Effector memory CD4-positive, alpha-beta T cell (primary cell): ENCODE measurements around the gene PNPLA2.

Experiments
- DNase-seq, 3 donors: peaks; one replicate each; pipeline ENCODE4 v3.0.0-alpha.2; 2020
- H3K27ac ChIP-seq: 2 replicates; pipeline ENCODE4 v1.7.0; 2013; ENCODE audit warnings: mild to moderate bottlenecking, low read length, moderate library complexity; ENCODE audit not compliant: insufficient read depth, poor library complexity, severe bottlenecking
- H3K27me3 ChIP-seq: replicated peaks from 2 replicates; pipeline ENCODE4 v1.7.0; 2013; ENCODE audit warnings: mild to moderate bottlenecking, low read length; ENCODE audit not compliant: insufficient read depth, control insufficient read depth, poor library complexity, severe bottlenecking
- H3K36me3 ChIP-seq: 2 replicates; pipeline ENCODE4 v1.7.0; 2013; ENCODE audit warnings: mild to moderate bottlenecking, low read length, moderate library complexity; ENCODE audit not compliant: control insufficient read depth, insufficient read depth
- H3K4me1 ChIP-seq: 2 replicates; pipeline ENCODE4 v1.7.0; 2013; ENCODE audit warnings: low read length, mild to moderate bottlenecking; ENCODE audit not compliant: control insufficient read depth, insufficient read depth, poor library complexity, severe bottlenecking
- H3K4me3 ChIP-seq: 2 replicates; pipeline ENCODE4 v1.7.0; 2013; ENCODE audit warnings: low read length, low read depth, mild to moderate bottlenecking; ENCODE audit not compliant: insufficient read depth, poor library complexity, severe bottlenecking
- H3K9me3 ChIP-seq: 2 replicates; pipeline ENCODE4 v1.7.0; 2013; ENCODE audit warnings: mild to moderate bottlenecking, low read length, moderate library complexity; ENCODE audit not compliant: control insufficient read depth

The PNPLA2 gene

DNA sequence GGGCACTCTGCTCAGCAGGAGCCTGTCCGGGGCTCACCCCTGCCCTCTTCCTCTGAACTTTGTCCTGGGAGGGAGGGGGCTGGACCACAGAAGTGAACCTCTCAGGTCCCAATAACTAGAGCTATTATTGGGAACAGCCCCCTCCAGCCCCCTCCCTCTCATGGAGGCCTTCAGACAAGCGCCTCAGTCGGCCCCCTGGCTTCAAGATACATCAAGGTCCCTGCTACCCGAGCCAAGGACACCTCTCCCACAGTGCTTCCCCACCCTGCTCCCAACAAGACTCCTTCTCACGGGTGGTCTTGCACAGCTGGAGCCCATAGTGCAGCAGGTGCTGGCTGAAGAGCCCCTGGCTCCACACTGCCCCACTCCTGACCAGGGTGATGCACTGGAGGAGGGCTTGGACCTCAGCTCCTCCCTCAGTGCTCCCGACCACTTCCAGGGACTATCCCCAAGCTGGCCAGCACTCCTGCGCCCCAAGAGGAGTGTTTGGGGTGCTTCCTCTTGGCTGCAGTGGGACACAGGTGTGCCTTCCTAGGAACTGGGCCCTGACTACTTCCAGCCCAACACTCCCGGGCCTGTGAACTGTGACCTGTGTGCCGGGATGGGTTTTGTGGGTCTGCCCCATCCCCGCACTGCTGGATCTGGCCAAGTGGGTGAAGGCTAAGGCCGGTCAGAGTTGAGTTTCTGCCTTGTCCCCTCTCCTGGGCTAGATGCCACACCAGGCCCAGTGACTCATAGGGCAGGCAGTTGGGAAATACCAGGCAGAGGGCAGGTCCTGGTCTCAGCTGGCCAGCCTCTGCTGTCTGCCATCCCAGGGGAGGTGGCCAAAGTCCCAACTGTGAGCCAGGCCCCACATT lies 2.2 kb downstream of the PNPLA2 start:
- Histone ChIP-seq H3K4me1 (peaks cover 22% of the 10 kb centered on the region), H3K27ac (peak overlapping the region; percentile 91), H3K9me3 (no peaks in the 10 kb centered on the region), H3K27me3 (no peaks in the 10 kb centered on the region), H3K4me3 (peak overlapping the region; percentile 93), H3K36me3 (peaks cover 27% of the 10 kb centered on the region)
- DNase-seq: no peak

DNA sequence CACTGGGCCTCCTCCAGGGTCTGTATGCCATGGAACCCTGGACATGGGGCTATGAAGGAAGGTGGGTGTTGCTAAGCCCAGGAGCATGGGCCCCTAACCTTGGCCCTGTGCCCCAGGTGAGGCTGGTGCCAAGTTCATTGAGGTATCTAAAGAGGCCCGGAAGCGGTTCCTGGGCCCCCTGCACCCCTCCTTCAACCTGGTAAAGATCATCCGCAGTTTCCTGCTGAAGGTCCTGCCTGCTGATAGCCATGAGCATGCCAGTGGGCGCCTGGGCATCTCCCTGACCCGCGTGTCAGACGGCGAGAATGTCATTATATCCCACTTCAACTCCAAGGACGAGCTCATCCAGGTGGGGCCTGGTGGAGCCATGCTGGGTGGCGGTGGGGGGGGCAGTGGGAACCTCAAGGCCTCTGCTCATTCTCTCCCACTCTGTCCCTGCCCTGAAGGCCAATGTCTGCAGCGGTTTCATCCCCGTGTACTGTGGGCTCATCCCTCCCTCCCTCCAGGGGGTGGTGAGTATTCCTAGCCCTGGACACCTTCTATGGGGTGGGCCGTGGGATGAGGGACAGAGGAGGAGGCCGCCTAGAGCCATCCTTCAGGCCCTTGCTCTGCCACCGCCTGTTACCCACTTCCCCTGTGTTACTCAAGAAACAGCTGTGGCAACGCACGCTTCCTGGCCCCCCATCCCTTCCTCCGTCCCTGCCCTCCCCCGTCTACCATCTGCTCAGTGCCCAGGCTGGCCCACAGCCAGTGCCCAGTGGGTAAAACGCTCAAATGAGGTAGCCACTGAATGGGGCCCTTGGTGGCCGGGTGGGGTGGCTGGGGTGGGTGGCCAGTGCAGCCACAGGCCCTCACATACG lies 3.0 kb downstream of the PNPLA2 start:
- Histone ChIP-seq H3K4me1 (peaks cover 26% of the 10 kb centered on the region), H3K27ac (no peak overlapping the region), H3K4me3 (no peak overlapping the region), H3K27me3 (no peaks in the 10 kb centered on the region), H3K36me3 (peaks cover 27% of the 10 kb centered on the region), H3K9me3 (no peaks in the 10 kb centered on the region)
- no peak for DNase-seq

DNA sequence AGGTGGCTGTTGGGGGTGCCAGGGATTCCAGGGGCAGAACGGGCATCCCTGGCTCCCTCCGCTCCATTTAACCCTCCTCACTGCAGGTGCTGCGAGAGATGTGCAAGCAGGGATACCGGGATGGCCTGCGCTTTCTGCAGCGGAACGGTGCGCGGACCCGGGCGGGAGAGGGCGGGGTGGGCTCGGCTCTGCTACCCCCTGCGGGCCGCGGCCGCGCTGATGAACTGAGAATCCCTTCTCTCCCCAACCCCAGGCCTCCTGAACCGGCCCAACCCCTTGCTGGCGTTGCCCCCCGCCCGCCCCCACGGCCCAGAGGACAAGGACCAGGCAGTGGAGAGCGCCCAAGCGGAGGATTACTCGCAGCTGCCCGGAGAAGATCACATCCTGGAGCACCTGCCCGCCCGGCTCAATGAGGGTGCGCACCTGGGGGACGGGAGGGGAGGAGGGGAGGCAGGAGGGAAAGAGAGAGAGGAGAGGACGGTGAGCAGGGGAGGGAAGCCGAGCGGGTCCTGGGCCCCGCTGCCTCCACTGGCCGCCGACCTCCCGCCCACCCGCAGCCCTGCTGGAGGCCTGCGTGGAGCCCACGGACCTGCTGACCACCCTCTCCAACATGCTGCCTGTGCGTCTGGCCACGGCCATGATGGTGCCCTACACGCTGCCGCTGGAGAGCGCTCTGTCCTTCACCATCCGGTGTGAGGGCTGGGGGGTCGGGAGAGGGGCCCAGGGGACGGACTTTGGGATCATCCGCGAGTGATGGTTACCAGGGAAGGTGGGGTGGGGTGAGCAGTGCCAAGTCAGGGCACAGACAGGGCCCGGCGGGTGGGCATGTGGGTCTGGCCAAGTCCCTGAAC lies 5.0 kb downstream of the PNPLA2 start:
- no peak for DNase-seq
- no peaks in the 10 kb centered on the region for H3K9me3 ChIP-seq
- H3K4me1 ChIP-seq: peaks cover 31% of the 10 kb centered on the region
- H3K27ac ChIP-seq: no peak overlapping the region
- H3K27me3 ChIP-seq: peaks cover 14% of the 10 kb centered on the region
- H3K36me3 ChIP-seq: peaks cover 27% of the 10 kb centered on the region
- H3K4me3 ChIP-seq: no peak overlapping the region

DNA sequence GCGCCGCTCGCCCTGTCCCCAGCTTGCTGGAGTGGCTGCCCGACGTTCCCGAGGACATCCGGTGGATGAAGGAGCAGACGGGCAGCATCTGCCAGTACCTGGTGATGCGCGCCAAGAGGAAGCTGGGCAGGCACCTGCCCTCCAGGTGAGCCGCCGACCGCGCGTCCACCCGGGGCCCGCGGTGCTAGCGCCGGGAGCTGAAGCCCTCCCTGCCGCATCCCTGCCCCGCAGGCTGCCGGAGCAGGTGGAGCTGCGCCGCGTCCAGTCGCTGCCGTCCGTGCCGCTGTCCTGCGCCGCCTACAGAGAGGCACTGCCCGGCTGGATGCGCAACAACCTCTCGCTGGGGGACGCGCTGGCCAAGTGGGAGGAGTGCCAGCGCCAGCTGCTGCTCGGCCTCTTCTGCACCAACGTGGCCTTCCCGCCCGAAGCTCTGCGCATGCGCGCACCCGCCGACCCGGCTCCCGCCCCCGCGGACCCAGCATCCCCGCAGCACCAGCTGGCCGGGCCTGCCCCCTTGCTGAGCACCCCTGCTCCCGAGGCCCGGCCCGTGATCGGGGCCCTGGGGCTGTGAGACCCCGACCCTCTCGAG lies 5.7 kb downstream of the PNPLA2 start:
- H3K27me3 ChIP-seq: peaks cover 21% of the 10 kb centered on the region
- H3K9me3 ChIP-seq: no peaks in the 10 kb centered on the region
- no peak for DNase-seq
- peaks cover 27% of the 10 kb centered on the region for H3K36me3 ChIP-seq
- H3K4me1 ChIP-seq: peaks cover 32% of the 10 kb centered on the region
- H3K27ac ChIP-seq: no peak overlapping the region
- no peak overlapping the region for H3K4me3 ChIP-seq

DNA sequence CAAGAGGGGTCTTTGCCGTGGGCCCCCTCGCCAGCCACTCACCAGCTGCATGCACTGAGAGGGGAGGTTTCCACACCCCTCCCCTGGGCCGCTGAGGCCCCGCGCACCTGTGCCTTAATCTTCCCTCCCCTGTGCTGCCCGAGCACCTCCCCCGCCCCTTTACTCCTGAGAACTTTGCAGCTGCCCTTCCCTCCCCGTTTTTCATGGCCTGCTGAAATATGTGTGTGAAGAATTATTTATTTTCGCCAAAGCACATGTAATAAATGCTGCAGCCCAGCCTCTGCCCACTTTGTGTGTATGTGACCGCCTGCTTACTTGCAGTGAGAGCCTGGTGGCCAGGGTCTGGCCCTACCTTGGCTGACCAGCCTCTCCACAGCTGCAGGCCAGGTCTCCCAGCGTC lies 6.2 kb downstream of the PNPLA2 start:
- no peak for DNase-seq
- Histone ChIP-seq H3K27ac (no peak overlapping the region), H3K4me3 (no peak overlapping the region), H3K9me3 (no peaks in the 10 kb centered on the region), H3K36me3 (peaks cover 27% of the 10 kb centered on the region), H3K27me3 (peaks cover 26% of the 10 kb centered on the region), H3K4me1 (peaks cover 38% of the 10 kb centered on the region)

DNA sequence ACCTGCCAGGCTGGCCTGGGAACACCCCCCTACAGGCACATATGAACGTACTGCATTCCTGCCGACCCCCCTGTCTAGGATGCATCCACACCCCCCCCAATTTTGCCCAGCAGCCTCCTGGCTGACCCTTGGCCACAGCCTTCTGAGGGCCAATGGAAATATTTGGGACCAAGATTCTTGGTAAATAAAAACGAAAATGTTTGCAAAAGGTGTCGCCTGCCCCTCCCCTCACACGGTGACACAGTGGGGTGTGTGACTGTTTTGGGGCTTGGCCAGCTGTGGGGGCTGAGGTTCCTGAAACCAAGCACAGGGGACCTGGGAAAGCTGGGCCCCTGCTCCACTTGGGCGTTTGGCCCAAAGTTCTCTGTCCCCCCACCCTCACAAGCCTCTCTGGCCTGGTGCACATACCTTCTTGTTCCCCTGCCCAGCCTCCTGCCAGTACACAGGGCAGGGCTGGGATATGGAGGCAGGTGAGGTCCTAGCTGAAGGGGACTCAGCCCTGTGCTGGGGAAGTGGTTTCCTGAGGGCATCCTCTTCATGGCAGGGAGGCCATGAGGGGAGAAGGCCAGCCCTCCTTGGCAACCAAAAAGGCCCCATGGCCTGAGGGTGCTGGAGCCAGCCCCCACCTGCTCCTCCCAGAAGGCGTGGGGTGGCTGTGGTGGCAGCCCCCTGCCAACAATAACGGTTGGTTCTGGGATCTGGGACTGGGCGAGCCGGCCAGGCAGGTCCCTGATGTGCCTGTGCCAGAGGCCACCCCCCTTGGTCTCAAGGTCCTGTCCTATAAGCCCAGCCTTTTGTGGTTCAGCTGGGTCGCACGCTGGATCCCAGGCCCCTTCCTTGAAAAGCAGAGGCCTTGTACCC lies 6.9 kb downstream of the PNPLA2 start:
- H3K36me3 ChIP-seq: peaks cover 27% of the 10 kb centered on the region
- H3K4me1 ChIP-seq: peaks cover 39% of the 10 kb centered on the region
- H3K4me3 ChIP-seq: no peak overlapping the region
- H3K27ac ChIP-seq: no peak overlapping the region
- peaks cover 32% of the 10 kb centered on the region for H3K27me3 ChIP-seq
- no peaks in the 10 kb centered on the region for H3K9me3 ChIP-seq
- no peak for DNase-seq

DNA sequence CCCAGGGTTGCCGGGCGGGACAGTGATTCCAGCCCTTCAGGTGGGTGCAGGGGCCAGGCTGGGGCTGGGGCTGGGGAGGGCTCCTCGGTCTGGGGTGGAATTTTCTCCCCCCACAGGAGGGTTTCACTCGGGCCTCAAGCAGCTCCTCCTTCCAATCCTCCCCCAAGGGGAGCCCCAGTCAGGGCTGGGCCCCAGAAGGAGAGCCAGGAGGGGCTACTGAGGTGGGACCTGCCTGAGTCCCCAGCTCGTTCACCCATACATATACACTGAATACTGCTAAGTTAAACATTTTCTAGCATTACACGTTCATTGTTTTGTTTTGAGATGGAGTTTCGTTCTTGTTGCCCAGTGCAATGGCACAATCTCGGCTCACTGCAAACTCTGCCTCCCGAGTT lies 7.5 kb downstream of the PNPLA2 start:
- Histone ChIP-seq H3K36me3 (peaks cover 27% of the 10 kb centered on the region), H3K27ac (no peak overlapping the region), H3K27me3 (peaks cover 39% of the 10 kb centered on the region), H3K4me3 (no peak overlapping the region), H3K4me1 (peaks cover 35% of the 10 kb centered on the region), H3K9me3 (no peaks in the 10 kb centered on the region)
- no peak for DNase-seq

DNA sequence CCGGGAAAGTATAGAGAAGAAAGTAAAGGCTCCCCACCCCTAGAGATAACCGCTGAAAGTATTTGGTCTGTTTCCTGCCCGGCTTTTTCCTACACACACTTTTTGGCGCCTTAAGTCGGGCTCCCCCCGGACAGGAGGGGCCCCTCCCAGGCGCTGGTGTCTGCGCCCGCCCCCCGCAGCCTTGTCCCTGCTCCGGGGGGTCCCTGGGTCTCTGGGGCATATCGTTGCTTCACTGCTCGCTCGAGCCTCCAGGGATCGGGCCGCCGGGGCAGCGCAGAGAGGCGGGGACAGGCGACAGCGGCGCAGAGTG lies 8.1 kb downstream of the PNPLA2 start:
- H3K27me3 ChIP-seq: peaks cover 44% of the 10 kb centered on the region
- peaks cover 24% of the 10 kb centered on the region for H3K36me3 ChIP-seq

More for the DNA sequence above, 8.1 kb downstream of the PNPLA2 start:
- Histone ChIP-seq H3K27ac (peak overlapping the region; percentile 48), H3K9me3 (no peaks in the 10 kb centered on the region), H3K4me1 (peaks cover 33% of the 10 kb centered on the region), H3K4me3 (peak overlapping the region; percentile 57)
- DNase-seq: no peak
